NCI-H526 treated with DMSO at 0.1 percent for 48 hours (cell line): Measurements from ENCODE around the gene C16orf95.

ENCODE experiments used
- DNase-seq: peaks from one replicate; lab custom pipeline; 2025; lab: John Stamatoyannopoulos, UW

Gene C16orf95

GRCh38 chr16:87316450-87316922, 706 bp downstream of the C16orf95 start:
- DNase-seq = no peak

GRCh38 chr16:87314990-87315420, 2.2 kb downstream of the C16orf95 start:
- no peak for DNase-seq

GRCh38 chr16:87312008-87312407, 5.2 kb downstream of the C16orf95 start:
- DNase-seq = no peak

GRCh38 chr16:87311387-87311786, 5.8 kb downstream of the C16orf95 start:
- DNase-seq = no peak

GRCh38 chr16:87310610-87311009, 6.6 kb downstream of the C16orf95 start:
- no peak for DNase-seq

GRCh38 chr16:87309620-87310525, 7.3 kb downstream of the C16orf95 start:
- DNase-seq = no peak

- DNase-seq = no peak
These were observed 8.4 kb downstream of the C16orf95 start for GRCh38 chr16:87308826-87309225.

- no peak for DNase-seq
These were observed 10.7 kb downstream of the C16orf95 start for GRCh38 chr16:87306516-87306915.

- no peak for DNase-seq
These were observed 11.4 kb downstream of the C16orf95 start for GRCh38 chr16:87305505-87306391.

GRCh38 chr16:87304951-87305350, 12.2 kb downstream of the C16orf95 start:
- DNase-seq = no peak

- no peak for DNase-seq
These were observed 13.2 kb downstream of the C16orf95 start for GRCh38 chr16:87303962-87304521.

GRCh38 chr16:87303431-87303930, 13.7 kb downstream of the C16orf95 start:
- DNase-seq = no peak

- no peak for DNase-seq
These were observed 18.2 kb downstream of the C16orf95 start for GRCh38 chr16:87298857-87299465.

GRCh38 chr16:87297918-87298631, 19.1 kb downstream of the C16orf95 start:
- DNase-seq = no peak

- no peak for DNase-seq
These were observed 19.8 kb downstream of the C16orf95 start for GRCh38 chr16:87297407-87297806.

GRCh38 chr16:87295661-87296531, 21.3 kb downstream of the C16orf95 start:
- no peak for DNase-seq

- no peak for DNase-seq
These were observed 21.9 kb downstream of the C16orf95 start for GRCh38 chr16:87295259-87295658.

GRCh38 chr16:87293990-87294389, 23.2 kb downstream of the C16orf95 start:
- DNase-seq = no peak

GRCh38 chr16:87291944-87292343, 25.2 kb downstream of the C16orf95 start:
- no peak for DNase-seq

GRCh38 chr16:87288753-87289362, 28.3 kb downstream of the C16orf95 start:
- no peak for DNase-seq
